GM12864 (cell line): ENCODE data around the gene WNT6.

Experiments used
- DNase-seq: peaks from one replicate; pipeline ENCODE4 v3.0.0-alpha.2; 2011; ENCODE audit warnings: low read depth
- H3K4me3 ChIP-seq: 2 replicates; pipeline ENCODE4 v1.5.1; 2011; ENCODE audit warnings: mild to moderate bottlenecking, low read depth, low read length, control low read depth
- TF ChIP-seq, protein P1 (sequence below): IDR thresholded peaks from 2 replicates; pipeline ENCODE4 v1.5.1; 2011; ENCODE audit warnings: low read depth, mild to moderate bottlenecking, moderate library complexity, low read length, control low read depth, inconsistent platforms; ENCODE audit errors: missing control alignments

WNT6 gene

DNA sequence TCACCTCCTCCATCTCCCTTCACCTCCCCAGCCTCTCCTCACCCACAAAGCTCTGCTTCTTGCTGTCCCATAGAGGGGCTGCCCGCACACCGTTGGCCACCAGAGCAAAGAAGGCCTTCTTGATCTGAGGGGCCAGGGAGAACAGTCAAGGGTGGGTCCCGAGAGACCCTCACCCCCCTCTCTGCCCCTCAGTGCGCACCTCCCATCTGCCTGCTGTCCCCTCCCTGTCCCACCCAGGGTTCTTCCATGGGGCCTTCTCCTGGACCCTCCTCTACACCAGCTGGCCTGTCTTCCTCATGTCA is 31.2 kb upstream of the WNT6 start:
- no peak for DNase-seq
- no peak overlapping the region for H3K4me3 ChIP-seq
- TF ChIP-seq, protein P1, sequence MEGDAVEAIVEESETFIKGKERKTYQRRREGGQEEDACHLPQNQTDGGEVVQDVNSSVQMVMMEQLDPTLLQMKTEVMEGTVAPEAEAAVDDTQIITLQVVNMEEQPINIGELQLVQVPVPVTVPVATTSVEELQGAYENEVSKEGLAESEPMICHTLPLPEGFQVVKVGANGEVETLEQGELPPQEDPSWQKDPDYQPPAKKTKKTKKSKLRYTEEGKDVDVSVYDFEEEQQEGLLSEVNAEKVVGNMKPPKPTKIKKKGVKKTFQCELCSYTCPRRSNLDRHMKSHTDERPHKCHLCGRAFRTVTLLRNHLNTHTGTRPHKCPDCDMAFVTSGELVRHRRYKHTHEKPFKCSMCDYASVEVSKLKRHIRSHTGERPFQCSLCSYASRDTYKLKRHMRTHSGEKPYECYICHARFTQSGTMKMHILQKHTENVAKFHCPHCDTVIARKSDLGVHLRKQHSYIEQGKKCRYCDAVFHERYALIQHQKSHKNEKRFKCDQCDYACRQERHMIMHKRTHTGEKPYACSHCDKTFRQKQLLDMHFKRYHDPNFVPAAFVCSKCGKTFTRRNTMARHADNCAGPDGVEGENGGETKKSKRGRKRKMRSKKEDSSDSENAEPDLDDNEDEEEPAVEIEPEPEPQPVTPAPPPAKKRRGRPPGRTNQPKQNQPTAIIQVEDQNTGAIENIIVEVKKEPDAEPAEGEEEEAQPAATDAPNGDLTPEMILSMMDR: no peak

DNA sequence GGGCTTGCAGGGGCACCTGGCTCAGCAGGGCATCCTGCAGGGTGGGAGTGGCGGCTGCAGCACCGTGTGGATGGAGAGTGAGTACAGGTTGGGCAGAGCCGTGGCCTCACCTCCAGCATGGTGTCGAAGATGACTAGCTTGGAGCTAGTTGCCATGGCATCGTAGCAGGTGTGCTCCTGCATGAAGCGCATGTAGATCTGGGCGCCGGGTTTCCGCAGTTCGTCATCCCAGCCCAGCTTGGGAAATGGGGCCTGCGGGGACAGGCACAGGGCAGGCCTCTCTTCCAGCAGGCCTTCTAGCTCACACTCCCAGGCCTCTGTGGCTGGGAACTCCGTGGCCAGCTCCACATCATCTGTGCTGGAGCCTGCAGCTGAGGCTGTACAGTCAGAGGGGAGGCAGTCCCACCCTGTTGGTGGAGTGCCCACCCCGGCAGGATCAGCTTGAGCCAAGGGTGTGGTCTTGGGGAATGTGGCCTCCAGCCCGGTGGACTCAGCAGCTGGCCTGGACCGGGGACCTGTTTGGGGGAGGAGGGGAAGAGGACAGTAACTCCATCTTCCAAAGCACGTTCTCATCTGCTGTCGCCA is 29.6 kb upstream of the WNT6 start:
- no peak overlapping the region for H3K4me3 ChIP-seq
- DNase-seq: no peak
- TF ChIP-seq, protein P1: no peak

DNA sequence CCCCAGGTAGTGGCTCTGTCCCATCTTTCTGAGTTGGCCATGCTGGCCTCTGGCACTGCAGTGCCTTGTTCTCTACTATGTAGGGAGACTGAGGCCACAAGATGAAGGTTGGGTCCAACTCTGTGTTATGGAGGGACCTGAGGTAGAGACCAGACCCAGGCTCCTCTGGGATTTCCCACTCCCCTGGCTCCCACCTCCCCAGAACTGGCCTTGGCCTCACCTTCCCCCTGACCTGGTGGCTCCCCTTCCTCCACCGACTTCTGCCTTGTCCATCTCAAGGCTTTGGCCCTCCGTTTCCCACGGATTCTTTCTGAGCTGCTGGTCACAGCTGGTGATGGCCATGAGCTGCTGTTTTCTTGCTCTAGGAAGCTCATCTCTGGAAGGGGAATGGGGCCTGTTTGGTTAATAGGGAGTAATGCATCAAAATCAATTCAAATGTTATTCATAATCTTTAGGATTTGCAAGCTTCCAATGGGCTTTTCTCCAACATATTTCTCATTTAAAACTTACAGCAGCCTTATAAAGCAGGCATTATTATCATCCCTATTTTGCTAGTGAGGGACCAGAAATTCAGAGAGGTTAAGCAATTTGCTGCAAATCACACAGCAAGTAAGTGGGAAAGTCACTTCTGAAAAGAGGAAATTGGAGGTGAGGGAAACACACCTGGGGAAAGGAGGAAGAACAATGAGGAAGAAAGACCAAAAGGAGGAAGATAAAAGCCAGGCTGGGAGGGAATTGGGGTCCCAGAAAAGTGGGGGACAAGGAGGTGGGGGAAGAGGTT is 28.9 kb upstream of the WNT6 start:
- no peak for DNase-seq
- TF ChIP-seq, protein P1: no peak
- H3K4me3 ChIP-seq: no peak overlapping the region

DNA sequence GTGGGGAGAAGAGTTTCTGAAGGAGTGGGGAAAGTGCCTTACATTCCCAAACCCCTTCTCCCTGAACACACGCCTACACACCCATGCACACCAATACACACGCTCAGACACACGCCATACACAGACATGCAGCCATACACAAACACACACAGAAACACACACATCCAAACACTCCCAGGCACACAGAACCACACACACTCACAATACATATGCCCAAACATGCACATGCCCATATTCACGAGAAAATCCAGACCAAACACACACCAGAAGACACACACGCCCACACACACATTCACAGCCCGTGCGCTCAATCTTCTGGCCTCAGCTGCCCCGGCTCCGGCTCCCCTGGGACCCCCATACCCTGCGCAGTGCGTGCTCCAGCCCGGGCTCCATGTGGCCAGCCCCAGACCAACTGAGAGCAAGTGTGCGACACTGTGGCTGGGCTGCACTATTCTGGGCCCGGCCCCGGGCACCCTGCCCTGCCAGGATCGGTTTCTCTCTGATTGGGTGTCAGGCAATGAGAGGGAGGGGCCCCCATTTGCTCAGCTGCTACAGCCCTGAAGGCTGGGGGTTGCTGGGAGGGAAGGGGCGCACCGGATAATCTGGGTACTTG is 28.1 kb upstream of the WNT6 start, which contains the start of gene PRKAG3:
Gene PRKAG3 (minus strand): TSS at position 426 of the 613 bp plus-strand sequence.
- no peak within 1 kb of the TSS for H3K4me3 ChIP-seq
- TF ChIP-seq, protein P1: no peak
- no peak for DNase-seq

DNA sequence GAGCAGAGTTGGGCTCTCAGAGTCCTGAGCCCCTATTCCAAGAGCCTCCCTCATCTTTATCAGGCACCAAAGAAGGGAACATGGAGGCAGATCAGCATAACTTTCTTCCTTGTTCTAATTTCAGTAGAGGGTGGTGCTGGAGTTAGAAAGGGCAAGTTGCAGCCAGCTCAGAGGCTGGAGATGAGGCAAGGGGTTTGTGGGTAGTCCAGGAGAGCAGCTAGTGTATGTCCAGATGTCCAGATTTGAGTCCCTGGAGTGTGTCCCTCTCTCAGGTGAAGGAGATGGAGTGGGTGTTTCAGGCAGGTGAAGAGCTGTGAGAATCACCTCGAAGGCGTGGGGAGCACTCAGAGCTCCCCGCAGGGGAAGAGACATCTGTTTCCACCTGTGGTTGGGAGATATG is 27.5 kb upstream of the WNT6 start:
- no peak for DNase-seq
- no peak overlapping the region for H3K4me3 ChIP-seq
- TF ChIP-seq, protein P1: no peak

DNA sequence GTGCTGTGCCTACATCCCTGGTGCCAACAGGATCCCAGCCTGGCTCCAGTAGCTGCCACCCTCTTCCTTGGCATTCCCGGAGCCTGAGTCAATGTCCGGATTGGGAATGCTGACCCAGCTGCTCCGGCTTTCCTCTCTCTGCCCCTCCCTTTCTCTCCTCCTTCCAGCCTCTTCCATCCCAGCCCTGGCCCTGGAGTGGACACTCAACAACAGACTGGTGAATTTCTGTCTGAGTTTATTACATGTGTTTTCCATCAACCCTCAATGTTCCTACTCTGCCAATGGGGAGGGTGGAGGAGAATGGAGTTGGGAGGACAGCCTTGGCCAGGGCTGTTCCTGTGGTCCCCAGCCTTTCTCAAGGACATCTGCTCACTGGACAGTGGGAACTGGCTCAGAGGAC is 27.1 kb upstream of the WNT6 start:
- TF ChIP-seq, protein P1: no peak
- H3K4me3 ChIP-seq: no peak overlapping the region
- no peak for DNase-seq

DNA sequence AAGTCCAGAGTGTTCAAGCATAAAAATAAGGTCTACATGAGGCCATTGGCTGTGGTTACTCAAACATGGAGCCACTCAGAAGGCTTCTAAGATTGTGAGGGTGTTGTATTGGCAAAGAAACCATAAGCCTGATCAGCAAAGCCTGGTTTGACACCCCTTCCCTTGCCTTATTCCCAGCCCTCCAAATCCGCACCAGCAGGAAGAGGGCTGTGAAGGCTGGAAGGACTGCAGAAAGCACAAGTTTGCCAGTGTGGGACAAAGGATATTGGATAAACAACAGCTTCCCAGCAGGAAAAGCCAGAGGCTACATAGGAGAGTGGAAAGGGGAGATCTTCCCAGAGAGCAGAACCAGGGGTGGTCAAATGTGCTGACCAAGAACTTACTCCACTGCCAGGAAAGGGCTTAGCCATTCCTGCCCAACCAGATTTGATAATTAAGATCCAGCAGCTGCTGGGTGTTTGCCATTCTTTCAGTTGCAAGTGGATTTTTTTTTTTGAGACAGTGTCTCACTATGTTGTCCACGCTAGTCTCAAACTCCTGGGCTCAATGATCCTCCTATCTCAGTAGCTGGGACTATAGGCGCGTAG is 26.5 kb upstream of the WNT6 start:
- H3K4me3 ChIP-seq: no peak overlapping the region
- TF ChIP-seq, protein P1: no peak
- DNase-seq: no peak
